K562 (cell line): ENCODE results near the gene WDR93. TPM values are rescaled to one million over a fixed set of nuclear protein-coding genes. Genes with fewer than 3 reads are reported as not detected.

Source experiments
- ATAC-seq: fragments of 200-7000 bp; cut with Tn5 transposase; 3 replicates; pipeline ENCODE4 v1.9.1; 2020; ENCODE audit warnings: moderate library complexity
- BruUV-seq: library from RNA; stranded (reverse); fragments of 400-500 nt; replicated peaks from 2 replicates; lab custom pipeline; 2021; lab: Mats Ljungman, UMichigan
- CTCF ChIA-PET: fragments of 300-600 bp; formaldehyde crosslinking; extraction: SDS; loops from one replicate; lab custom pipeline; 2021; ENCODE audit warnings: low intra/inter-chr PET ratio; lab: Yijun Ruan, JAX
- POLR2A ChIA-PET: fragments of 300-600, 350-650 bp; sonication (Branson Sonifier 250); formaldehyde crosslinking; extraction: SDS; loops from one replicate; lab custom pipeline; 2021; ENCODE audit warnings: antibody characterized with exemption, inconsistent platforms; lab: Yijun Ruan, JAX
- DNase-seq, 4 experiments: peaks; one replicate each; pipeline versions ENCODE4 v3.0.0 to v3.0.0-alpha.2; 2011 to 2018; ENCODE audit warnings: low spot score in 3 of 4, mixed read lengths in 3 of 4; ENCODE audit errors: extremely low read depth in 1 of 4
- FAIRE-seq: peaks from 2 replicates; lab custom pipeline; 2011; peaks lifted over from hg19 to GRCh38; lab: Jason Lieb, UNC
- H2AFZ ChIP-seq: 2 replicates; pipeline ENCODE4 v1.6.0; 2011; ENCODE audit warnings: low read depth, low read length, control low read depth, inconsistent platforms
- H3K27ac ChIP-seq: fragments of 200-600 bp; 3 replicates; pipeline ENCODE4 v1.8.0; 2011; ENCODE audit warnings: low read depth, mild to moderate bottlenecking, control low read depth, inconsistent platforms, low read length, moderate library complexity, mixed read lengths; ENCODE audit errors: extremely low read depth
- H3K27me3 ChIP-seq, 2 experiments: fragments of 300-600 bp in 1 of 2; 2 replicates in 1 of 2; 3 replicates in 1 of 2; pipeline versions ENCODE4 v1.6.0 to v1.8.0; 2011; ENCODE audit warnings: inconsistent platforms in 2 of 2, low read length in 2 of 2, mild to moderate bottlenecking in 1 of 2, mixed read lengths in 1 of 2, moderate library complexity in 1 of 2; ENCODE audit not compliant: control insufficient read depth in 2 of 2, insufficient read depth in 2 of 2
- H3K36me3 ChIP-seq: fragments of 300-600 bp; 3 replicates; pipeline ENCODE4 v1.8.0; 2011; ENCODE audit warnings: mild to moderate bottlenecking, low read length, inconsistent platforms; ENCODE audit not compliant: control insufficient read depth, insufficient read depth
- H3K4me1 ChIP-seq, 2 experiments: fragments of 200-600 bp in 1 of 2; replicated peaks in 1 of 2; 2 replicates in 1 of 2; 3 replicates in 1 of 2; pipeline versions ENCODE4 v1.5.1 to v1.8.0; 2011; ENCODE audit warnings: inconsistent platforms in 2 of 2, low read length in 2 of 2, mild to moderate bottlenecking in 1 of 2, mixed read lengths in 1 of 2, moderate library complexity in 1 of 2; ENCODE audit not compliant: control insufficient read depth in 2 of 2, insufficient read depth in 2 of 2
- H3K4me2 ChIP-seq: 2 replicates; pipeline ENCODE4 v1.6.1; 2011; ENCODE audit warnings: low read length, control low read depth, inconsistent platforms, mixed read lengths; ENCODE audit not compliant: insufficient read depth
- H3K4me3 ChIP-seq: fragments of 200-600 bp; sonication (generic), shearing (Covaris generic); 2 replicates; pipeline ENCODE4 v1.5.1; 2016; ENCODE audit warnings: control low read depth, inconsistent platforms
- H3K79me2 ChIP-seq: fragments of 200-600 bp; 3 replicates; pipeline ENCODE4 v1.8.0; 2011; ENCODE audit warnings: low read length, inconsistent platforms; ENCODE audit not compliant: control insufficient read depth, insufficient read depth
- H3K9ac ChIP-seq, 2 experiments: 2 replicates each; pipeline versions ENCODE4 v1.6.0 to v1.6.1; 2011; ENCODE audit warnings: low read depth in 2 of 2, low read length in 2 of 2, control low read depth in 1 of 2, inconsistent platforms in 1 of 2, mild to moderate bottlenecking in 1 of 2, mixed read lengths in 1 of 2; ENCODE audit not compliant: insufficient read depth in 1 of 2
- H3K9me1 ChIP-seq: one replicate; pipeline ENCODE4 v1.6.0; 2011; ENCODE audit warnings: inconsistent platforms, mild to moderate bottlenecking, low read length, moderate library complexity; ENCODE audit not compliant: control insufficient read depth, insufficient read depth
- H3K9me3 ChIP-seq: replicated peaks from 2 replicates; pipeline ENCODE4 v1.5.1; 2011; ENCODE audit warnings: low read depth, low read length, inconsistent platforms; ENCODE audit not compliant: control insufficient read depth, insufficient read depth
- H4K20me1 ChIP-seq: replicated peaks from 2 replicates; pipeline ENCODE4 v1.6.1; 2011; ENCODE audit warnings: low read length, inconsistent platforms, mixed read lengths; ENCODE audit not compliant: control insufficient read depth, insufficient read depth
- CTCF ChIP-seq, 3 experiments: IDR thresholded peaks in 2 of 3; conservative IDR thresholded peaks in 1 of 3; 2 replicates each; pipeline ENCODE4 v1.5.1; 2011 to 2012; ENCODE audit warnings: low read length in 3 of 3, mild to moderate bottlenecking in 3 of 3, control low read depth in 2 of 3, improper control_type of control experiment in 1 of 3, inconsistent platforms in 1 of 3, low read depth in 1 of 3, mixed read lengths in 1 of 3, moderate library complexity in 1 of 3; ENCODE audit not compliant: insufficient read depth in 2 of 3
- KLF13 ChIP-seq: fragments of 450-650 bp; IDR thresholded peaks from 2 replicates; pipeline ENCODE4 v1.6.1; 2016; ENCODE audit warnings: missing genetic modification characterization, low read depth, mild to moderate bottlenecking, missing compliant biosample characterization, moderate library complexity, borderline replicate concordance
- WGBS: fragments of 100-300 bp; shearing (Covaris generic); methylation state at CpG from one replicate; pipeline ENCODE4 v1.1.6; 2016; ENCODE audit warnings: low coverage, mixed read lengths; ENCODE audit not compliant: insufficient coverage; ENCODE audit errors: missing lambda C conversion rate; 5-methylcytosine and 5-hydroxymethylcytosine counted together
- in situ Hi-C: fragments of 300-500 bp; cut with MboI; formaldehyde crosslinking; loops from 4 replicates; pipeline ENCODE4 v1.15.0; 2018; ENCODE audit warnings: inconsistent platforms, mixed read lengths
- intact Hi-C: fragments of 100-400 bp; cut with micrococcal nuclease; formaldehyde crosslinking; loops from 2 replicates; pipeline ENCODE4 v1.14.2; 2022
- polyA plus RNA-seq, 8 experiments: library from polyadenylated mRNA; depleted of rRNA in 4 of 8; stranded (reverse) in 5 of 8; unstranded in 3 of 8; fragments of >200 nt; fragmentation: Nextera tagmentation in 2 of 8; fragmentation: Illumina TruSeq in 1 of 8; extraction: Ambion mirVana in 2 of 8; extraction: Trizol in 1 of 8; gene quantifications; 2 replicates each; pipeline versions ENCODE4 v1.2.1 to v1.2.3, GENCODE V29; 2011 to 2014; ENCODE audit warnings: inconsistent platforms in 1 of 8, missing spikeins in 1 of 8
- total RNA-seq, 7 experiments: library from RNA; depleted of rRNA in 6 of 7; stranded (reverse); fragments of >200 nt in 6 of 7; fragmentation: Illumina TruSeq in 2 of 7; extraction: Trizol in 2 of 7; gene quantifications; 2 replicates each; pipeline versions ENCODE4 v1.2.1 to v1.2.3, GENCODE V29; 2011 to 2021; ENCODE audit warnings: low replicate concordance in 1 of 7

The WDR93 gene
- total and polyA plus RNA-seq, 9 of the 15 experiments (the other 6 are each of a cell fraction or from before 2014, with no cell fraction given), result not detected

- peaks cover 19 to 60% of the 10 kb centered on the region in 2 experiments for H3K27me3 ChIP-seq
- ATAC-seq (no peak), DNase-seq (no peak)
- H3K9me3 ChIP-seq, result no peaks in the 10 kb centered on the region
- POLR2A ChIA-PET, result interaction anchor here (0.6 kb wide), 1 partner anchor 121 kb away, joined by 3 read pairs; no protein-coding TSS in a partner anchor
- H4K20me1 ChIP-seq, result peaks cover 2% of the 10 kb centered on the region; the same call in 1 of the 2 replicates
- peaks cover 0 to 11% of the 10 kb centered on the region in 2 experiments; a peak in 3 of 5 replicates for H3K4me1 ChIP-seq
- no peaks in the 10 kb centered on the region for H3K9me1 ChIP-seq
- H3K4me3 ChIP-seq, result no peak overlapping the region
- no peak overlapping the region for H3K4me2 ChIP-seq
- intact Hi-C loops, result no loop called here
- no peaks in the 10 kb centered on the region for H3K79me2 ChIP-seq
- TF ChIP-seq CTCF (IDR thresholded peaks at IDR 0.05 in 2 of 3, conservative IDR thresholded peaks at IDR 0.05 in 1 of 3; ENCODE audit: insufficient read depth in 2 of 3, low read depth in 1 of 3, low read length in 3 of 3) (peak in 2 of 3 experiments; percentile 7 to 41; a peak in 2 of 6 replicates), KLF13 (tag) (no peak)
- TF ChIP-seq, all 486 proteins: peak for 1
- FAIRE-seq, result no peak
- BruUV-seq, result no TSS peak
- WGBS, result 31% methylated on average over 4 of the region's 4 CpGs
- CTCF ChIA-PET, result interaction anchor here (0.8 kb wide), 1 partner anchor 179 kb away, joined by 3 read pairs; no protein-coding TSS in a partner anchor
- H3K27ac ChIP-seq, result no peak overlapping the region
- H2AFZ ChIP-seq, result no peak overlapping the region
- in situ Hi-C loops, result no loop called here
- H3K36me3 ChIP-seq, result no peaks in the 10 kb centered on the region
- H3K9ac ChIP-seq, result no peak overlapping the region
Observed at GRCh38 chr15:89674526-89674925, 16.1 kb upstream of the WDR93 start.
